GM23248 (cell line): ENCODE measurements around the gene UGT1A10.

ENCODE experiments used
- EZH2 ChIP-seq: fragments of 200-600 bp; sonication (generic); IDR thresholded peaks from 2 replicates; pipeline ENCODE4 v1.6.1; 2018; ENCODE audit warnings: antibody characterized with exemption, mild to moderate bottlenecking; ENCODE audit not compliant: insufficient read depth, poor library complexity, severe bottlenecking
- EZH2phosphoT487 ChIP-seq: fragments of 200-600 bp; sonication (generic); IDR thresholded peaks from 2 replicates; pipeline ENCODE4 v1.6.1; 2018; ENCODE audit warnings: antibody characterized with exemption, moderate library complexity, mild to moderate bottlenecking, low read depth; ENCODE audit not compliant: insufficient read depth

DNA sequence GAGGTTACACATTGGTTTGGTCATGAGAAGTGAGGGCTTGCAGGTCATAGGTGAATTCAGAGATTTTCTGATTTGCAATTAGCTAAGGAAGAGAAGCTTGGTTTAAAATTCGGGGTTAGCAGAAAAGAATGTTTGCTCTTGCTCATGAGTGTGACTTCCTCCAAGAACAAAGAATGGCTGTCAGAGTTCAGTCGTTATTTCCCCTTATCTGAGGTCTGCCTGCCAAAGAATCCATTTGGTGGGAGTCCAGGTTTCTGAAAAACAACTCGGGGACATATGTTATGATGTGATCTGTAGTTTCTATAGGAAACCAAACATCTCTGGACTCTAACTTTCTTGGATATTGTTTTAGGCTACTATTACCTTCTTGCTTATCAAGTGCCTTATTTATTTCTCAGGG is 53.3 kb downstream of the UGT1A10 start:
- TF ChIP-seq EZH2 (no peak), EZH2phosphoT487 (no peak)
